Psoas muscle (tissue), 8 donors: ENCODE results near the gene RPP30. TPM values are rescaled to one million over a fixed set of nuclear protein-coding genes. Genes with fewer than 3 reads are reported as not detected.

ENCODE experiments used
- ATAC-seq, 4 donors: fragments of 200-7000 bp; cut with Tn5 transposase; one replicate each; pipeline ENCODE4 v1.9.1; 2020; ENCODE audit warnings: moderate library complexity in 3 of 4, mild to moderate bottlenecking in 2 of 4
- DNase-seq, 2 donors: peaks; one replicate each; pipeline ENCODE4 v3.0.0-alpha.2; 2020
- H3K27ac ChIP-seq: fragments of 200-600 bp; one replicate; pipeline ENCODE4 v1.8.0; 2022
- H3K27me3 ChIP-seq, 3 donors: fragments of 200-600 bp in 1 of 3; one replicate each; pipeline versions ENCODE4 v1.6.1 to v1.8.0; 2013 to 2022; ENCODE audit warnings: low read length in 2 of 3, mild to moderate bottlenecking in 2 of 3, moderate library complexity in 1 of 3; ENCODE audit not compliant: insufficient read depth in 3 of 3
- H3K36me3 ChIP-seq, 2 donors: fragments of 200-600 bp in 1 of 2; one replicate each; pipeline versions ENCODE4 v1.6.1 to v1.8.0; 2013 to 2022; ENCODE audit warnings: low read depth in 1 of 2, mild to moderate bottlenecking in 1 of 2, moderate library complexity in 1 of 2; ENCODE audit not compliant: insufficient read depth in 1 of 2
- H3K4me1 ChIP-seq: fragments of 200-600 bp; one replicate; pipeline ENCODE4 v1.8.0; 2022
- H3K4me3 ChIP-seq: fragments of 200-600 bp; one replicate; pipeline ENCODE4 v1.8.0; 2022; ENCODE audit warnings: mild to moderate bottlenecking
- H3K9me3 ChIP-seq: fragments of 200-600 bp; one replicate; pipeline ENCODE4 v1.8.0; 2022
- CTCF ChIP-seq: fragments of 200-600 bp; IDR thresholded peaks from one replicate; pipeline ENCODE4 v1.8.0; 2022; ENCODE audit warnings: antibody characterized with exemption
- WGBS, 3 donors: extraction: QIAGEN DNeasy Blood & Tissue Kit; methylation state at CpG; one replicate each; pipeline versions ENCODE4 v1.1.6 to v1.1.7; 2013; 5-methylcytosine and 5-hydroxymethylcytosine counted together
- intact Hi-C, 2 donors: fragments of 100-400 bp; cut with DNase I; formaldehyde crosslinking; loops; one replicate each; pipeline versions ENCODE4 v1.11.0 to v1.14.2; 2022
- polyA plus RNA-seq, 3 donors: library from polyadenylated mRNA; stranded (reverse); fragments of 200-250 nt; gene quantifications; one replicate each; pipeline ENCODE4 v1.2.3, GENCODE V29; 2013
- total RNA-seq, 4 donors: library from RNA; stranded (reverse); fragmentation: NEBNext Ultra II Directional in 2 of 4; extraction: Animal tissue kit (Norgen Biotek cat#: 25700) in 2 of 4; gene quantifications; one replicate each; pipeline versions ENCODE4 v1.2.1 to v1.2.4, GENCODE V29; 2021 to 2023
- donor health status: healthy with polysubstance abuse.
- donor health status: DM: no; HTN: no; CAD: no; lungs with moderate emphysema.
- donor health status: Bipolar disorder and iron deficiency.
- donor health status: healthy.
- donor health status: DM: yes; HTN: yes; CAD: no.
- donor health status: DM: no; HTN: no; CAD: no.
- donor health status: DM: no; HTN: no; CAD: no.
- donor health status: DM: yes; HTN: yes; CAD: no.

RPP30 gene
- total and polyA plus RNA-seq, 7 donors = 24.9 to 66.3 (median 33.8) TPM

DNA sequence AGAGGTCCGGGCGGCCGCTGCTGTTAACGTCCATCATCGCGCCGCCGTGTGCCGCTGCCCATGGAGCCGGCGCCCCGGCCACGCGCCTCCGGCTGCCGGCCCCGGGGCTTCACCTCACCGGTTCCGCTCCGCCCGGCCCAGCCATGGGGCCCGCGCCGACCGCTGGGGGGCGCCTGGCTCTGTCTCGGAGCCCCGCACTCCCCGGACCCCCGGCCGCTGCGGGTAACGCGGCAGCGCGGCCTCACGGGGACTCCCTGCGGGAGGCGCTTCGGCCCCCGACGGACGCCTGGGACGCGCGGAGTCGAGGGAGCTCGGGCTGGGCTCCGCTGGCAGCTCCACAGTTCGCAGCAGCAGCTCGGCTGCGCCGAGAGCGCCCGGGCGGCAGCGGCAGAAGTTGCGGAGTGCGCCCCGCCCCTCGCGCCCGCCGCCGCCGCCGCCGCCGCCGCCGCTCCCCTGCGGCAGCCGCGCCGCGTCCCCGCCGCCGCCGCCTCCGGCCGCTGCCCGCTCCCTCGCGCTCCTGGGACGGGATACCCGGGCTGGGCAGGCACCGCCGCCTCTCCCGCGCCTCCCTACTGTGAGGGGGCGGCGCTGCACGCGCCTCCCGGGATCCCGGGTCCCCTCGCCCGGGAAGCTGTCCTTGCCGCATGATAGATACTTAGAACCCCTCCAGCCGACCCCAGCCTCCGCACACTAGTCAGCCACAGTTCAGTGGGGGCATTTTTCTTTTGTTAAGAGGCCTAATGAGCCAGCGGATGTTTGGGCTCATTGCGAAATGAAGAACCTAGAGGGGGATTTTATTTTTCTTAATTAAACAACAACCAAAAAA lies 13.9 kb upstream of the RPP30 start, which contains the start of gene HTR7:
TSS of gene HTR7 (minus strand) at position 405 of the 826 bp plus-strand sequence. CDS start at position 37, 368 bp downstream.
- 1% methylated on average over 46 to 102 of the region's 104 CpGs for WGBS, 3 donors
- intact Hi-C loops = no loop called here
- peak; percentile 72 to 92 (median 88) for ATAC-seq
- H3K4me3 ChIP-seq = peak within 1 kb of the TSS; percentile 69
- H3K36me3 ChIP-seq = no peaks in the 10 kb centered on the region
- peaks cover 5% of the 10 kb centered on the region for H3K4me1 ChIP-seq
- peak within 1 kb of the TSS; percentile 31 for H3K27ac ChIP-seq
- TF ChIP-seq CTCF = peak; percentile 59
- H3K9me3 ChIP-seq = no peaks in the 10 kb centered on the region
- peaks cover 0 to 39% (median 2%) of the 10 kb centered on the region in 3 donors for H3K27me3 ChIP-seq
- peak; percentile 62 to 76 for DNase-seq

GRCh38 chr10:90858461-90858968 lies 13.3 kb upstream of the RPP30 start:
- Histone ChIP-seq H3K27me3 (peaks cover 0 to 41% (median 2%) of the 10 kb centered on the region in 3 donors), H3K9me3 (no peaks in the 10 kb centered on the region), H3K36me3 (no peaks in the 10 kb centered on the region), H3K4me1 (peaks cover 5% of the 10 kb centered on the region), H3K27ac (peak overlapping the region; percentile 31), H3K4me3 (peak overlapping the region; percentile 69)
- WGBS, 3 donors = 39 to 47% (median 40%) methylated on average over 10 of the region's 10 CpGs
- ATAC-seq = no peak
- TF ChIP-seq CTCF = no peak
- no peak for DNase-seq
- intact Hi-C loops = no loop called here

GRCh38 chr10:90859321-90859751 lies 12.4 kb upstream of the RPP30 start:
- 88 to 93% (median 89%) methylated on average over 5 of the region's 5 CpGs for WGBS, 3 donors
- Histone ChIP-seq H3K27me3 (peaks cover 0 to 34% (median 2%) of the 10 kb centered on the region in 3 donors), H3K4me3 (no peak overlapping the region), H3K4me1 (peaks cover 5% of the 10 kb centered on the region), H3K36me3 (no peaks in the 10 kb centered on the region), H3K9me3 (no peaks in the 10 kb centered on the region), H3K27ac (no peak overlapping the region)
- intact Hi-C loops = no loop called here
- DNase-seq (no peak), ATAC-seq (peak in 1 of 4 donors; percentile 45)
- no peak for TF ChIP-seq CTCF

DNA sequence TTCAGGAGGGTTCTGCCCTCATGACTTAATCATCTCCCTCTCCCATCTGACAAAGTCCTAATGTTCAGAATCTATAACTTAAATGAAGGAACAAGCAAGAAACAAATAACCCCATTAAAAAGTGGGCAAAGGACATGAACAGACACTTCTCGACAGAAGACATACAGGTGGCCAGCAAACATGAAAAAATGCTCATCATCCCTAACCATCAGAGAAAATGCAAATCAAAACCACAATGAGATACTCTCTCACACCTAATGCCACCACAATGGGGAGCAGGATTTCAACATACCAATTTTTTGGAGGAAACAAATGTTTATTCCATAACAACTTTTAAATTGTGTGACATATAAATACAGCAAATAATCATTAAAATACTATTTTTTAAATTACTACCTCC lies 11.0 kb upstream of the RPP30 start:
- Histone ChIP-seq H3K27me3 (peaks cover 0 to 19% (median 2%) of the 10 kb centered on the region in 3 donors), H3K27ac (no peak overlapping the region), H3K36me3 (no peaks in the 10 kb centered on the region), H3K4me3 (no peak overlapping the region), H3K4me1 (peaks cover 5% of the 10 kb centered on the region), H3K9me3 (no peaks in the 10 kb centered on the region)
- DNase-seq (no peak), ATAC-seq (no peak)
- no peak for TF ChIP-seq CTCF
- intact Hi-C loops = loop anchor here in 1 of 2 donors (5.0 to 10.0 kb wide), 2 partner anchors 1063 to 1734 kb away; partner anchors contain the start of gene KIF11
- WGBS, 3 donors = 83 to 93% (median 89%) methylated on average over 1 of the region's 1 CpG
